ENCODE data around the gene PTGDS.

DNA sequence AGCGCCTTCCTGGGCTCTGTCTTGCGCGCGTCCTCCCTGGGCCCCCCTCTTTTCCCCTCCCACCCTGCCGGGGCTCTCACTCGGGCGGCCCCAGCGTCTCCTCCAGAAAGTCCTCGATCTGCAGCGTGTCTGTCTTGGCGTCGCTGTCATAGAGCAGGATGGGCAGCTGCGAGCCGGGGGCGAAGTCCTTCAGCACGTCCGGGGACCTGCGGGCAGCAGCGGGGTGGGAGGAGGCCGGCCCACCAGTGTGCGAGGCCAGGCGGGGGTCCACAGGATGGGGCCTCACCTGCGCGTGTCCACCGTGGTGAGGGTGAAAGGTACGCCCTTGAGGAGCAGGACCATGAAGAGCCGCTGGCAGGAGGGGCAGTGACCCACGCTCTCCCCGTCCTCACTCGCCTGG lies 18.1 kb downstream of the PTGDS start:
- TF ChIP-seq CTCF (IDR thresholded peaks at IDR 0.05): no peak
- no peak for TF ChIP-seq POLR2A (IDR thresholded peaks at IDR 0.05)
